ENCODE data around the gene TRAPPC4. TPM values are rescaled to one million over a fixed set of nuclear protein-coding genes. Genes with fewer than 3 reads are reported as not detected.

TRAPPC4 gene
- total RNA-seq, 3 donors from 2014 or later, result 52.6 to 63.7 (median 60.0) TPM

- TF ChIP-seq POLR2AphosphoS5 (IDR thresholded peaks at IDR 0.05) (no peak), POLR2A (IDR thresholded peaks at IDR 0.05) (no peak), CTCF (IDR thresholded peaks at IDR 0.05) (no peak)
- DNase-seq (ENCODE audit: low spot score in 2 of 2), result no peak
- intact Hi-C loops (cut with DNase I; ENCODE audit: low total_unique reads), result no loop called here
- no peaks in the 10 kb centered on the region for H3K4me1 ChIP-seq
- peaks cover 11% of the 10 kb centered on the region for H3K36me3 ChIP-seq
- H3K9me3 ChIP-seq, result no peaks in the 10 kb centered on the region
- H3K27me3 ChIP-seq, result no peaks in the 10 kb centered on the region
- H3K27ac ChIP-seq, result no peak overlapping the region
- H3K4me3 ChIP-seq, result no peak overlapping the region
These were observed 28.6 kb downstream of the TRAPPC4 start for GRCh38 chr11:119047205-119047604.

DNA sequence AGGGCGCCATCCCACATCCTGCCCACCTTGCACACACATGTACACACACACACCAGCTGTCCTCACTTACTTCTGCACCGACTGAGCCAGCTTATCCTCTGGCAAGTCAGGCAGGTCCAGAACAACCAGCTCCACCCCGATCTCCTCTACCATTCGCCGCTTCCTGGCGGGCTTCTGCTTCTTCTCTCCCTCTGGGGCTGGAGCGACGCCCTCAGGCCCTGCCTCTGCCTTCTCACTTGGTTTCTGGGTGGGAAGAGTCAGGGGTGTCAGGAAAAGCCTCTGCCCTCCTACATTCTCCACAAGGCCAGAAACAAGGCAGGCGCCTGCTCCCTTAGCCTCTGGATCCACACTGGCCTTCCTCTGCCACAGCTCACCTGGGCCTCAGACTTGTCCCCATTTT is 30.1 kb downstream of the TRAPPC4 start:
- H3K27ac ChIP-seq, result no peak overlapping the region
- H3K9me3 ChIP-seq, result no peaks in the 10 kb centered on the region
- TF ChIP-seq POLR2AphosphoS5 (IDR thresholded peaks at IDR 0.05), result no peak
- TF ChIP-seq CTCF (IDR thresholded peaks at IDR 0.05), result no peak
- no peak for TF ChIP-seq POLR2A (IDR thresholded peaks at IDR 0.05)
- DNase-seq (ENCODE audit: low spot score in 2 of 2), result no peak
- H3K36me3 ChIP-seq, result peaks cover 11% of the 10 kb centered on the region
- intact Hi-C loops (cut with DNase I; ENCODE audit: low total_unique reads), result no loop called here
- H3K27me3 ChIP-seq, result no peaks in the 10 kb centered on the region
- H3K4me1 ChIP-seq, result no peaks in the 10 kb centered on the region
- H3K4me3 ChIP-seq, result no peak overlapping the region

DNA sequence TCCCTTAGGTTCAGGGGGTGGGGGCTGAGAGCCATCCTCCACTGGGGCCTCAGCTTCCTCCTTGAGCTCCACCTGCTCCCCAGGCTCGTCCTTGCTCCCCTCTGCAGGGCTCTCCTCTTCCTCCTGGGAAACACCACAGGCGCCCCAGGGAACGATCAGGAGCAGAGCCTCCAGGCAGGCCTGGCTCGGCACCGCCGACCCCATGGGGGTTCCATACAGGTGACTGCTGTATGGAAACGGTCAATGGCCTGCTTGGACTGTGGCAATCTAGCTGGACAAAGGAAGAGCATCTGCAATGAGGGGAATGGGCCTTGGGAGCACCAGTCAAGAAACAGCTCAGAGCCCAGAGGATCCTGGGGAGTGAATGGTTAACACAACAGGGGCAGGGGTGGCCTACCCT is 30.5 kb downstream of the TRAPPC4 start:
- peaks cover 11% of the 10 kb centered on the region for H3K36me3 ChIP-seq
- H3K9me3 ChIP-seq, result no peaks in the 10 kb centered on the region
- no peaks in the 10 kb centered on the region for H3K27me3 ChIP-seq
- intact Hi-C loops (cut with DNase I; ENCODE audit: low total_unique reads), result no loop called here
- TF ChIP-seq POLR2AphosphoS5 (IDR thresholded peaks at IDR 0.05), result no peak
- TF ChIP-seq POLR2A (IDR thresholded peaks at IDR 0.05), result no peak
- no peak for TF ChIP-seq CTCF (IDR thresholded peaks at IDR 0.05)
- H3K27ac ChIP-seq, result no peak overlapping the region
- no peaks in the 10 kb centered on the region for H3K4me1 ChIP-seq
- H3K4me3 ChIP-seq, result no peak overlapping the region
- DNase-seq (ENCODE audit: low spot score in 2 of 2), result no peak

GRCh38 chr11:119051440-119052162 is 33.0 kb downstream of the TRAPPC4 start:
- H3K27ac ChIP-seq, result no peak overlapping the region
- H3K36me3 ChIP-seq, result peaks cover 11% of the 10 kb centered on the region
- TF ChIP-seq CTCF (IDR thresholded peaks at IDR 0.05) (no peak), POLR2AphosphoS5 (IDR thresholded peaks at IDR 0.05) (no peak), POLR2A (IDR thresholded peaks at IDR 0.05) (no peak)
- DNase-seq (ENCODE audit: low spot score in 2 of 2), result no peak
- no peak overlapping the region for H3K4me3 ChIP-seq
- no peaks in the 10 kb centered on the region for H3K27me3 ChIP-seq
- H3K4me1 ChIP-seq, result peaks cover 7 to 8% of the 10 kb centered on the region in 2 donors
- intact Hi-C loops (cut with DNase I; ENCODE audit: low total_unique reads), result no loop called here
- no peaks in the 10 kb centered on the region for H3K9me3 ChIP-seq

DNA sequence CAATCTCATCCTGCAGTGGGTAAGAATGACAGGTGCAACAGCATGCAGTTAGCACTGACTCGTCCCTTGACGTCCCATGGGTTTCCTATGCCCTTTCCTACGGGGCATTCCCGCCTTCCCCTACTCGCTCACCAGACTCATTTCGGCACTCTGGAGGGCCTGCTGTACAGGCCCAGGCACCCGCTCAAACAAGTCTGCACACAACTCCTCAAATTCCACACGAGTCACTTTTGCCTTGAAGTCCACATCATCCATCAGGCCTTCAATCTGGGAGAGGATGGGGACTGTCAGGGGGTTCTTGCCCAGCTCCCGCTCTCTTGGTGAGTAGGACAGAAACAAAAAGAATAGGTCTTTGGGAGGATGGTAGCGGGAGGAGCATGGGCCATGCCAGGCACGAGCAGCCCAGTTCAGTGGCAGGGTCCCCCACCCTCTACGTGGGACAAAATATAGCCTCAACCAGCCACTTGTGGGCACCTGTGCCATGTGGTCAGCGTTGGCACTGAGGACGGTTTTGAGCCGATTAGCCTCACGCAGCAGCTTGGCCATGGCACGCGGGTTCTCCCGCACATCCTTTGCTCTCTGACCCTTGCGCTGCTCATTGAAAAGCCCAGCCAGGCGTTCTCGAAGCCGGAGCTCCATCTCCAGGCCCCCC is 33.7 kb downstream of the TRAPPC4 start:
- Histone ChIP-seq H3K27me3 (no peaks in the 10 kb centered on the region), H3K27ac (no peak overlapping the region), H3K4me1 (peaks cover 7 to 8% of the 10 kb centered on the region in 2 donors), H3K9me3 (no peaks in the 10 kb centered on the region), H3K4me3 (no peak overlapping the region), H3K36me3 (peaks cover 11% of the 10 kb centered on the region)
- intact Hi-C loops (cut with DNase I; ENCODE audit: low total_unique reads), result no loop called here
- no peak for TF ChIP-seq POLR2AphosphoS5 (IDR thresholded peaks at IDR 0.05)
- no peak for TF ChIP-seq POLR2A (IDR thresholded peaks at IDR 0.05)
- TF ChIP-seq CTCF (IDR thresholded peaks at IDR 0.05), result no peak
- no peak for DNase-seq (ENCODE audit: low spot score in 2 of 2)
